Right atrium auricular region (tissue), 2 donors: Measurements from ENCODE around the gene ASTN2. TPM values are rescaled to one million over a fixed set of nuclear protein-coding genes. Genes with fewer than 3 reads are reported as not detected.

Experiments used
- DNase-seq: peaks from one replicate; pipeline ENCODE4 v3.0.0-alpha.2; 2019; ENCODE audit warnings: low spot score
- H3K27ac ChIP-seq, 2 donors: fragments of 200-600 bp; sonication (generic); 1 replicate in 1 of 2; 2 replicates in 1 of 2; pipeline ENCODE4 v1.5.1; 2016 to 2019
- H3K27me3 ChIP-seq, 2 donors: fragments of 200-600 bp; sonication (generic); one replicate each; pipeline versions ENCODE4 v1.5.1 to v1.6.0; 2017 to 2019
- H3K36me3 ChIP-seq: fragments of 200-600 bp; sonication (generic); one replicate; pipeline ENCODE4 v1.5.1; 2016
- H3K4me1 ChIP-seq, 2 donors: fragments of 200-600 bp; sonication (generic); one replicate each; pipeline versions ENCODE4 v1.5.1 to v1.6.0; 2017 to 2019
- H3K4me3 ChIP-seq, 2 donors: fragments of 200-600 bp; sonication (generic); 1 replicate in 1 of 2; 2 replicates in 1 of 2; pipeline ENCODE4 v1.5.1; 2017 to 2019; ENCODE audit warnings: mild to moderate bottlenecking in 1 of 2, moderate library complexity in 1 of 2
- H3K9me3 ChIP-seq, 2 donors: fragments of 200-600 bp; sonication (generic); one replicate each; pipeline ENCODE4 v1.5.1; 2019
- CTCF ChIP-seq, 2 donors: fragments of 200-600 bp; sonication (generic); IDR thresholded peaks; one replicate each; pipeline ENCODE4 v1.5.1; 2019; ENCODE audit warnings: antibody characterized with exemption in 2 of 2
- total RNA-seq, 2 donors: library from RNA; depleted of rRNA; stranded (reverse); fragments of >200 nt; gene quantifications; one replicate each; pipeline ENCODE4 v1.1.0, GENCODE V29; 2016

Gene ASTN2
- 10 to 100 TPM; 11.1 to 32.2 TPM for total RNA-seq

- H3K9me3 ChIP-seq: no peaks in the 10 kb centered on the region
- H3K4me3 ChIP-seq: peak within 1 kb of the TSS; percentile 48 to 53
- no peaks in the 10 kb centered on the region for H3K36me3 ChIP-seq
- H3K27ac ChIP-seq: peak within 1 kb of the TSS in 1 of 2 donors; percentile 9
- peaks cover 0 to 22% of the 10 kb centered on the region in 2 donors for H3K4me1 ChIP-seq
- peaks cover 3 to 21% of the 10 kb centered on the region in 2 donors for H3K27me3 ChIP-seq
- no peak for TF ChIP-seq CTCF (IDR thresholded peaks at IDR 0.05)
- no peak for DNase-seq
Observed at GRCh38 chr9:117414906-117415331, at the start of gene ASTN2. TSS of gene ASTN2 (minus strand) at chr9:117415057. CDS start at chr9:117414938, 119 bp downstream.

- no peaks in the 10 kb centered on the region for H3K36me3 ChIP-seq
- no peak for TF ChIP-seq CTCF (IDR thresholded peaks at IDR 0.05)
Observed at GRCh38 chr9:117462861-117463260, 48.0 kb upstream of the ASTN2 start.

GRCh38 chr9:117461386-117461785, 46.5 kb upstream of the ASTN2 start:
- TF ChIP-seq CTCF (IDR thresholded peaks at IDR 0.05): no peak
- Histone ChIP-seq H3K27ac (no peak overlapping the region), H3K36me3 (no peaks in the 10 kb centered on the region), H3K27me3 (no peaks in the 10 kb centered on the region), H3K4me3 (no peak overlapping the region), H3K9me3 (no peaks in the 10 kb centered on the region), H3K4me1 (no peaks in the 10 kb centered on the region)
- no peak for DNase-seq

More at GRCh38 chr9:117462861-117463260, 48.0 kb upstream of the ASTN2 start:
- Histone ChIP-seq H3K4me3 (no peak overlapping the region), H3K27me3 (no peaks in the 10 kb centered on the region), H3K4me1 (no peaks in the 10 kb centered on the region), H3K9me3 (no peaks in the 10 kb centered on the region), H3K27ac (no peak overlapping the region)
- no peak for DNase-seq

GRCh38 chr9:117460743-117461142, 45.9 kb upstream of the ASTN2 start:
- H3K9me3 ChIP-seq: no peaks in the 10 kb centered on the region
- H3K4me3 ChIP-seq: no peak overlapping the region
- H3K36me3 ChIP-seq: no peaks in the 10 kb centered on the region
- no peaks in the 10 kb centered on the region for H3K4me1 ChIP-seq
- no peak for DNase-seq
- no peak overlapping the region for H3K27ac ChIP-seq
- no peak for TF ChIP-seq CTCF (IDR thresholded peaks at IDR 0.05)
- no peaks in the 10 kb centered on the region for H3K27me3 ChIP-seq

GRCh38 chr9:117459913-117460312, 45.1 kb upstream of the ASTN2 start:
- Histone ChIP-seq H3K4me1 (no peaks in the 10 kb centered on the region), H3K4me3 (no peak overlapping the region)
- TF ChIP-seq CTCF (IDR thresholded peaks at IDR 0.05): no peak

GRCh38 chr9:117458066-117458465, 43.2 kb upstream of the ASTN2 start:
- H3K4me3 ChIP-seq: no peak overlapping the region
- no peaks in the 10 kb centered on the region for H3K27me3 ChIP-seq
- H3K27ac ChIP-seq: no peak overlapping the region
- no peak for TF ChIP-seq CTCF (IDR thresholded peaks at IDR 0.05)
- no peaks in the 10 kb centered on the region for H3K36me3 ChIP-seq
- no peaks in the 10 kb centered on the region for H3K9me3 ChIP-seq
- H3K4me1 ChIP-seq: no peaks in the 10 kb centered on the region
- no peak for DNase-seq

More at GRCh38 chr9:117459913-117460312, 45.1 kb upstream of the ASTN2 start:
- Histone ChIP-seq H3K9me3 (no peaks in the 10 kb centered on the region), H3K36me3 (no peaks in the 10 kb centered on the region), H3K27me3 (no peaks in the 10 kb centered on the region), H3K27ac (no peak overlapping the region)
- DNase-seq: no peak
